ENCODE data around the gene UBR4.

The UBR4 gene

GRCh38 chr1:19037659-19038058 is 172.4 kb downstream of the UBR4 start:
- Mint-ChIP-seq H3K27me3 (peaks cover 14% of the 10 kb centered on the region), H3K27ac (no peak overlapping the region), H3K9me3 (no peaks in the 10 kb centered on the region), H3K4me1 (ENCODE audit: low read depth) (no peaks in the 10 kb centered on the region), H3K4me3 (no peak overlapping the region), H3K36me3 (ENCODE audit: low read depth) (no peaks in the 10 kb centered on the region)
- DNase-seq: peak; percentile 17

DNA sequence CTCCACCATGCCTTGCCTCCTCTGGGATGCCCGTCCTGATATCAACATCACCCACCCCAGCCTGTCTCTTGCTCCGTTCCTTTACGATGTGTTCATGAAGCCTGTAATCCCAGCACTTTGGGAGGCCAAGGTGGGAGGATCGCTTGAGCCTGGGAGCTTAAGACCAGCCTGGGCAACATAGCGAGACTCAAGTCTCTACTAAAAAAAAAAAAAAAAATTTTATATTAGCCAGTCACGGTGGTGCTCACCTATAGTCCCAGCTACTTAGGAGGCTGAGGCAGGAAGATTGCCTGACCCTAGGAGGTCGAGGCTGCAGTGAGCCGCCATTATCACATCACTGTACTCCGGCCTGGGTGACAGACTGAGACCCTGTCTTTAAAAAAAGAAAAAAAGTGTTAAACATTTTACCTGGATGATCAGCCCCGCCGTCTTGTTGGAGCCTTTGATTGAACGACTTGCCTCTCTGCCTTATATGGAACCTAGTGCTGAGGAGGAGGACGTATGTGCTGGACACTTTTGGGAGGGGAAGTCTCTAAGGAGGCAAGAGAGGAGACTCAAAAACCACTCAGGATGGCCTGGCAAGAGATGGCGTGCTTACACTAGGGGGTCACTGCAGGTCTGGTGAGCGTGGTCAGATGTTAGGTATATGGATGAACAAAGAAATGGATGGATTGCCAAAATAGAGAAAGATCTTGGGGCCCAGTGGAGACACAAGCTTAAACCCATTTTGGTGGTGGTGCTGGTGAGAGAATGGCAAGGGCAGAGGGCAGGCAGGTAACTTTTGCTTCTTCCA is 173.1 kb downstream of the UBR4 start:
- Mint-ChIP-seq H3K4me3 (no peak overlapping the region), H3K36me3 (ENCODE audit: low read depth) (no peaks in the 10 kb centered on the region), H3K9me3 (no peaks in the 10 kb centered on the region)

GRCh38 chr1:19036041-19036812 is 173.8 kb downstream of the UBR4 start:
- Mint-ChIP-seq H3K4me3 (no peak overlapping the region), H3K36me3 (ENCODE audit: low read depth) (no peaks in the 10 kb centered on the region), H3K27ac (no peak overlapping the region), H3K27me3 (peaks cover 8% of the 10 kb centered on the region), H3K4me1 (ENCODE audit: low read depth) (no peaks in the 10 kb centered on the region), H3K9me3 (no peaks in the 10 kb centered on the region)
- peak; percentile 20 for DNase-seq

More for the DNA sequence above, 173.1 kb downstream of the UBR4 start:
- peaks cover 9% of the 10 kb centered on the region for H3K27me3 Mint-ChIP-seq
- DNase-seq: peak; percentile 14
- no peaks in the 10 kb centered on the region for H3K4me1 Mint-ChIP-seq (ENCODE audit: low read depth)
- H3K27ac Mint-ChIP-seq: no peak overlapping the region

- Mint-ChIP-seq H3K9me3 (no peaks in the 10 kb centered on the region), H3K4me3 (no peak overlapping the region), H3K36me3 (ENCODE audit: low read depth) (no peaks in the 10 kb centered on the region), H3K27me3 (peaks cover 6% of the 10 kb centered on the region), H3K4me1 (ENCODE audit: low read depth) (no peaks in the 10 kb centered on the region), H3K27ac (no peak overlapping the region)
- peak; percentile 7 for DNase-seq
Measured at GRCh38 chr1:19035377-19036040, 174.6 kb downstream of the UBR4 start.

- H3K4me3 Mint-ChIP-seq: no peak overlapping the region
- H3K36me3 Mint-ChIP-seq (ENCODE audit: low read depth): no peaks in the 10 kb centered on the region
Measured at GRCh38 chr1:19034721-19035120, 175.3 kb downstream of the UBR4 start.

DNA sequence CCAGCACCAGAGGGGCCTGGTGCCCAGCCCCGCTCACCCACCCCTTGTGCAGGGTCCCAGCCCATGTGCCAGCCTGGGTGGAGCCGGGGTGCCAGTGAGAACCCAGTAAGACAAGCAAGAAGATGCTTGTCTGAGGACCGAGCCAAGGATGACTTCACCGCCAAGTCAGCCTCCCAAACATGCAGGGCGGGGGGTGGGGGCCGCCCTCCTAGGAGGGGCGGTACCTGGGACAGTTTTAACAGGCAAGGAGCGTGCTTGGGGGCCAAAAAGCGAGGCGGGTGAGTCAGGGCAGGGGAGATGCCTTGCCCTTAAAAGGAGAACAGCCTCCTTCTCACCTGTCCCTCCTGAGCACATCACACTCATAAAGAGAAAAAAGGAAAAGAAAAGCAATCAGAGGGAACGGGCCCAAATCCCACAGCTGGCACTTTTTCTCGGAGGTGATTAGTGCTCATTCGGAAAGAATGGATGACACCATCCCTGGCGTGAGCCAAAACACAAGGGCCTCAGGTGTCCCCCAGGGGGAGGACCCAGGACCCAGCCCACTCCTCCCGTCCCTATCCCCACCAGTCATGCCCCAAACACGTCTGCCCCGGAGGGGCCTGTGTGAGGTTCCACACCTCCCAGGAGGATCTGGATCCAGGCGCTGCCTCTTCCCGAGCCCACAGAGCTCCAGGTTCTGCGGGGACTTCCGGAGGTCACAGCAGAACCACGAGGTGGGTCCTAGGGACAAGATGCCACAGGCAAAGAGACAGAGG is 176.0 kb downstream of the UBR4 start:
- H3K27ac Mint-ChIP-seq: no peak overlapping the region
- no peaks in the 10 kb centered on the region for H3K4me1 Mint-ChIP-seq (ENCODE audit: low read depth)
- H3K4me3 Mint-ChIP-seq: no peak overlapping the region
- peaks cover 3% of the 10 kb centered on the region for H3K27me3 Mint-ChIP-seq
- H3K9me3 Mint-ChIP-seq: no peaks in the 10 kb centered on the region
- DNase-seq: peak; percentile 25
- no peaks in the 10 kb centered on the region for H3K36me3 Mint-ChIP-seq (ENCODE audit: low read depth)

More at GRCh38 chr1:19034721-19035120, 175.3 kb downstream of the UBR4 start:
- no peaks in the 10 kb centered on the region for H3K9me3 Mint-ChIP-seq
- no peak overlapping the region for H3K27ac Mint-ChIP-seq
- no peaks in the 10 kb centered on the region for H3K4me1 Mint-ChIP-seq (ENCODE audit: low read depth)
- DNase-seq: no peak
- peaks cover 3% of the 10 kb centered on the region for H3K27me3 Mint-ChIP-seq

GRCh38 chr1:19033515-19033839 is 176.6 kb downstream of the UBR4 start:
- Mint-ChIP-seq H3K27me3 (peaks cover 7% of the 10 kb centered on the region), H3K9me3 (no peaks in the 10 kb centered on the region), H3K4me3 (no peak overlapping the region), H3K4me1 (ENCODE audit: low read depth) (no peaks in the 10 kb centered on the region), H3K36me3 (ENCODE audit: low read depth) (no peaks in the 10 kb centered on the region), H3K27ac (no peak overlapping the region)
- no peak for DNase-seq

- DNase-seq: peak; percentile 22
- Mint-ChIP-seq H3K27me3 (peaks cover 11% of the 10 kb centered on the region), H3K36me3 (ENCODE audit: low read depth) (no peaks in the 10 kb centered on the region), H3K4me1 (ENCODE audit: low read depth) (peaks cover 2% of the 10 kb centered on the region), H3K4me3 (no peak overlapping the region), H3K9me3 (no peaks in the 10 kb centered on the region), H3K27ac (no peak overlapping the region)
Measured at GRCh38 chr1:19032701-19033514, 177.2 kb downstream of the UBR4 start.

GRCh38 chr1:19032413-19032695 is 177.7 kb downstream of the UBR4 start:
- no peak overlapping the region for H3K27ac Mint-ChIP-seq
- no peaks in the 10 kb centered on the region for H3K9me3 Mint-ChIP-seq
- H3K27me3 Mint-ChIP-seq: peaks cover 13% of the 10 kb centered on the region
- H3K36me3 Mint-ChIP-seq (ENCODE audit: low read depth): no peaks in the 10 kb centered on the region
- H3K4me1 Mint-ChIP-seq (ENCODE audit: low read depth): peaks cover 4% of the 10 kb centered on the region
- peak; percentile 16 for DNase-seq
- no peak overlapping the region for H3K4me3 Mint-ChIP-seq

- Mint-ChIP-seq H3K27me3 (peaks cover 9% of the 10 kb centered on the region), H3K27ac (no peak overlapping the region), H3K36me3 (ENCODE audit: low read depth) (no peaks in the 10 kb centered on the region), H3K4me1 (ENCODE audit: low read depth) (peaks cover 4% of the 10 kb centered on the region), H3K9me3 (no peaks in the 10 kb centered on the region), H3K4me3 (no peak overlapping the region)
- peak; percentile 30 for DNase-seq
Measured at GRCh38 chr1:19029191-19030085, 180.6 kb downstream of the UBR4 start.

DNA sequence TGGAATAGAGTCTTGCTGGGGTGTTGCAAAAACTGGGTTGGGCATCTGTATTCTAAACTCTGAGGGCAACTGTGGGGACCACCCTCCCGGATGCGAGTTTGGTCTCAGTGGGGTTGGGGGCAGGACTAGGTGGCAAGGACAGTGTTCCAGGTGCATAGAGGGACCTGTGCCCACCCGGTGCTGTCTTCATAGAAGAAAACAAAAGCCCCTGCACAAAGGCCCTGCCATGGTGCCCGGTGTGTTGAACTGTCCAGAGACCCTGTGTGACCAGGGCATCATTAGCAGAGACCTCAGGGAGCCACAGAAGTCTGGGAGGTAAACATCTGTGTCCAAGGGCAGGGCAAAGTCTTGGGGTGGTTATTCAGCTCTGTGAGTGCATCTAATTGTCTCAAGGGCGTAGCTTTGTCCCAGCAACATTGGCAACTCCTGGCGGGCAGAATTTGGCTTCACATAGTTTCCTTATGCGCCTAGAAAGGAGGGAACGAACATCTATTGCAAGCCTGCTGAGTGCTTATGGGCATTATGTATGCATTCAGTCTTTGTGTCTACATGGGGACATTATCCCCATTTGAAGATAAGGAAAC is 181.4 kb downstream of the UBR4 start:
- H3K4me1 Mint-ChIP-seq (ENCODE audit: low read depth): peaks cover 4% of the 10 kb centered on the region
- H3K4me3 Mint-ChIP-seq: no peak overlapping the region
- DNase-seq: peak; percentile 27
- H3K27me3 Mint-ChIP-seq: peaks cover 9% of the 10 kb centered on the region
- peaks cover 2% of the 10 kb centered on the region for H3K9me3 Mint-ChIP-seq
- no peaks in the 10 kb centered on the region for H3K36me3 Mint-ChIP-seq (ENCODE audit: low read depth)
- no peak overlapping the region for H3K27ac Mint-ChIP-seq

DNA sequence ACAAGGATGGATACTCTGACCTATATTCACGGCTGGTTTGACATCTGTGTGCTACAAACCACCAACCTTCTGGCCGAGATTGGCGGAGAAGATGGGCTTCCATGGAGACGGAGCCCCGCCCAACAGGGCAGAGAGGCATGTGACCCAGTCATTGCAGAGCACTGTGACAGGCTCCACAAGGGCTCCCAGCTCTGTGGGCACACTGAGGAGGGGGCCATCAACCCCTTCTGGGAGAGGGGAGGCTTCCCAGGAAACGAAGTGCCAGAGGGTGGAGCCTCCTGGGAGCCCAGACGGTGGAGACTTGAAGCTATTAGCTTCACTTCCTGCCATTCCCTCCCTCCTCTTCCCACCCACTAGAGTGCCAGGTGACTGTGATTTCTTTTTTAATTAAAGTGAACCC is 182.0 kb downstream of the UBR4 start:
- DNase-seq: peak; percentile 25
- Mint-ChIP-seq H3K4me3 (no peak overlapping the region), H3K36me3 (ENCODE audit: low read depth) (no peaks in the 10 kb centered on the region), H3K4me1 (ENCODE audit: low read depth) (peaks cover 4% of the 10 kb centered on the region), H3K27me3 (peaks cover 9% of the 10 kb centered on the region), H3K27ac (no peak overlapping the region), H3K9me3 (peaks cover 4% of the 10 kb centered on the region)
